ENCODE data around the gene TWNK.

- TF ChIP-seq CTCF (IDR thresholded peaks at IDR 0.05; ENCODE audit: low read length) (no peak), EZH2 (IDR thresholded peaks at IDR 0.05; ENCODE audit: borderline replicate concordance, low read length) (no peak)
Measured at GRCh38 chr10:101011517-101012423, 24.4 kb downstream of the TWNK start.

Data from OCI-LY1 (cell line).